ENCODE measurements around the gene AQP12B.
"Not testable (repeated sequence)": the region's sequence is repeated elsewhere in the genome, so short reads cannot be mapped to it uniquely, and the experiment has no call there.

The AQP12B gene

GRCh38 chr2:240664622-240665021 lies 18.1 kb downstream of the AQP12B start:
- Histone ChIP-seq H3K9ac (ENCODE audit: low read depth in 1 of 2, low read length in 2 of 2) (no peak overlapping the region), H3K4me3 (ENCODE audit: low read length in 2 of 2) (no peak overlapping the region), H3K9me3 (ENCODE audit: control insufficient read depth in 2 of 2, low read length in 2 of 2) (peaks cover 0 to 4% of the 10 kb centered on the region in 2 donors), H3K4me1 (ENCODE audit: control insufficient read depth in 2 of 2, insufficient read depth in 2 of 2, low read length in 2 of 2) (no peaks in the 10 kb centered on the region), H3K27me3 (ENCODE audit: control insufficient read depth in 2 of 2, insufficient read depth in 2 of 2, low read length in 2 of 2) (peaks cover 2 to 8% of the 10 kb centered on the region in 2 donors), H3K27ac (ENCODE audit: low read depth in 2 of 2, low read length in 2 of 2) (no peak overlapping the region), H3K36me3 (ENCODE audit: control insufficient read depth in 2 of 2, insufficient read depth in 2 of 2, low read length in 2 of 2) (no peaks in the 10 kb centered on the region)

GRCh38 chr2:240663546-240664190 lies 19.0 kb downstream of the AQP12B start:
- Histone ChIP-seq H3K4me3 (ENCODE audit: low read length in 2 of 2) (no peak overlapping the region), H3K27me3 (ENCODE audit: control insufficient read depth in 2 of 2, insufficient read depth in 2 of 2, low read length in 2 of 2) (peaks cover 6 to 8% of the 10 kb centered on the region in 2 donors), H3K36me3 (ENCODE audit: control insufficient read depth in 2 of 2, insufficient read depth in 2 of 2, low read length in 2 of 2) (no peaks in the 10 kb centered on the region), H3K27ac (ENCODE audit: low read depth in 2 of 2, low read length in 2 of 2) (no peak overlapping the region), H3K9me3 (ENCODE audit: control insufficient read depth in 2 of 2, low read length in 2 of 2) (peaks cover 0 to 4% of the 10 kb centered on the region in 2 donors), H3K4me1 (ENCODE audit: control insufficient read depth in 2 of 2, insufficient read depth in 2 of 2, low read length in 2 of 2) (no peaks in the 10 kb centered on the region), H3K9ac (ENCODE audit: low read depth in 1 of 2, low read length in 2 of 2) (no peak overlapping the region)

GRCh38 chr2:240662681-240663080 lies 20.0 kb downstream of the AQP12B start:
- no peak overlapping the region for H3K4me3 ChIP-seq (ENCODE audit: low read length in 2 of 2)
- peaks cover 0 to 4% of the 10 kb centered on the region in 2 donors for H3K9me3 ChIP-seq (ENCODE audit: control insufficient read depth in 2 of 2, low read length in 2 of 2)
- H3K36me3 ChIP-seq (ENCODE audit: control insufficient read depth in 2 of 2, insufficient read depth in 2 of 2, low read length in 2 of 2), result no peaks in the 10 kb centered on the region
- peaks cover 6 to 8% of the 10 kb centered on the region in 2 donors for H3K27me3 ChIP-seq (ENCODE audit: control insufficient read depth in 2 of 2, insufficient read depth in 2 of 2, low read length in 2 of 2)
- no peak overlapping the region for H3K9ac ChIP-seq (ENCODE audit: low read depth in 1 of 2, low read length in 2 of 2)
- H3K4me1 ChIP-seq (ENCODE audit: control insufficient read depth in 2 of 2, insufficient read depth in 2 of 2, low read length in 2 of 2), result no peaks in the 10 kb centered on the region
- no peak overlapping the region for H3K27ac ChIP-seq (ENCODE audit: low read depth in 2 of 2, low read length in 2 of 2)

- not testable (repeated sequence) for H3K36me3 ChIP-seq (ENCODE audit: control insufficient read depth in 2 of 2, insufficient read depth in 2 of 2, low read length in 2 of 2); H3K27ac ChIP-seq (ENCODE audit: low read depth in 2 of 2, low read length in 2 of 2); H3K9ac ChIP-seq (ENCODE audit: low read depth in 1 of 2, low read length in 2 of 2); H3K4me3 ChIP-seq (ENCODE audit: low read length in 2 of 2); H3K9me3 ChIP-seq (ENCODE audit: control insufficient read depth in 2 of 2, low read length in 2 of 2); H3K4me1 ChIP-seq (ENCODE audit: control insufficient read depth in 2 of 2, insufficient read depth in 2 of 2, low read length in 2 of 2)
- peaks cover 11 to 13% of the 10 kb centered on the region in 2 donors for H3K27me3 ChIP-seq (ENCODE audit: control insufficient read depth in 2 of 2, insufficient read depth in 2 of 2, low read length in 2 of 2)
Measured at GRCh38 chr2:240659883-240660282, 22.8 kb downstream of the AQP12B start.

- Histone ChIP-seq H3K27me3 (ENCODE audit: control insufficient read depth in 2 of 2, insufficient read depth in 2 of 2, low read length in 2 of 2) (peaks cover 9 to 14% of the 10 kb centered on the region in 2 donors), H3K9me3 (ENCODE audit: control insufficient read depth in 2 of 2, low read length in 2 of 2) (no peaks in the 10 kb centered on the region)
Measured at GRCh38 chr2:240655931-240656886, 26.5 kb downstream of the AQP12B start.

GRCh38 chr2:240651185-240651584 lies 31.5 kb downstream of the AQP12B start:
- Histone ChIP-seq H3K9me3 (ENCODE audit: control insufficient read depth in 2 of 2, low read length in 2 of 2) (no peaks in the 10 kb centered on the region), H3K4me1 (ENCODE audit: control insufficient read depth in 2 of 2, insufficient read depth in 2 of 2, low read length in 2 of 2) (no peaks in the 10 kb centered on the region), H3K27me3 (ENCODE audit: control insufficient read depth in 2 of 2, insufficient read depth in 2 of 2, low read length in 2 of 2) (peaks cover 10 to 18% of the 10 kb centered on the region in 2 donors), H3K9ac (ENCODE audit: low read depth in 1 of 2, low read length in 2 of 2) (no peak overlapping the region), H3K27ac (ENCODE audit: low read depth in 2 of 2, low read length in 2 of 2) (no peak overlapping the region), H3K4me3 (ENCODE audit: low read length in 2 of 2) (no peak overlapping the region), H3K36me3 (ENCODE audit: control insufficient read depth in 2 of 2, insufficient read depth in 2 of 2, low read length in 2 of 2) (no peaks in the 10 kb centered on the region)

More at GRCh38 chr2:240655931-240656886, 26.5 kb downstream of the AQP12B start:
- Histone ChIP-seq H3K36me3 (ENCODE audit: control insufficient read depth in 2 of 2, insufficient read depth in 2 of 2, low read length in 2 of 2) (no peaks in the 10 kb centered on the region), H3K9ac (ENCODE audit: low read depth in 1 of 2, low read length in 2 of 2) (no peak overlapping the region), H3K4me1 (ENCODE audit: control insufficient read depth in 2 of 2, insufficient read depth in 2 of 2, low read length in 2 of 2) (no peaks in the 10 kb centered on the region), H3K27ac (ENCODE audit: low read depth in 2 of 2, low read length in 2 of 2) (no peak overlapping the region), H3K4me3 (ENCODE audit: low read length in 2 of 2) (peak overlapping the region in 1 of 2 donors; percentile 20)

- peaks cover 10 to 17% of the 10 kb centered on the region in 2 donors for H3K27me3 ChIP-seq (ENCODE audit: control insufficient read depth in 2 of 2, insufficient read depth in 2 of 2, low read length in 2 of 2)
- no peak overlapping the region for H3K27ac ChIP-seq (ENCODE audit: low read depth in 2 of 2, low read length in 2 of 2)
- no peaks in the 10 kb centered on the region for H3K36me3 ChIP-seq (ENCODE audit: control insufficient read depth in 2 of 2, insufficient read depth in 2 of 2, low read length in 2 of 2)
- H3K9me3 ChIP-seq (ENCODE audit: control insufficient read depth in 2 of 2, low read length in 2 of 2), result no peaks in the 10 kb centered on the region
- no peak overlapping the region for H3K9ac ChIP-seq (ENCODE audit: low read depth in 1 of 2, low read length in 2 of 2)
- H3K4me3 ChIP-seq (ENCODE audit: low read length in 2 of 2), result no peak overlapping the region
- no peaks in the 10 kb centered on the region for H3K4me1 ChIP-seq (ENCODE audit: control insufficient read depth in 2 of 2, insufficient read depth in 2 of 2, low read length in 2 of 2)
Measured at GRCh38 chr2:240650254-240650965, 32.3 kb downstream of the AQP12B start.

GRCh38 chr2:240649331-240649730 lies 33.4 kb downstream of the AQP12B start:
- Histone ChIP-seq H3K9ac (ENCODE audit: low read depth in 1 of 2, low read length in 2 of 2) (no peak overlapping the region), H3K36me3 (ENCODE audit: control insufficient read depth in 2 of 2, insufficient read depth in 2 of 2, low read length in 2 of 2) (no peaks in the 10 kb centered on the region), H3K9me3 (ENCODE audit: control insufficient read depth in 2 of 2, low read length in 2 of 2) (no peaks in the 10 kb centered on the region), H3K27ac (ENCODE audit: low read depth in 2 of 2, low read length in 2 of 2) (no peak overlapping the region), H3K4me1 (ENCODE audit: control insufficient read depth in 2 of 2, insufficient read depth in 2 of 2, low read length in 2 of 2) (no peaks in the 10 kb centered on the region), H3K27me3 (ENCODE audit: control insufficient read depth in 2 of 2, insufficient read depth in 2 of 2, low read length in 2 of 2) (peaks cover 7 to 12% of the 10 kb centered on the region in 2 donors), H3K4me3 (ENCODE audit: low read length in 2 of 2) (no peak overlapping the region)

- H3K27ac ChIP-seq (ENCODE audit: low read depth in 2 of 2, low read length in 2 of 2), result no peak overlapping the region
- no peak overlapping the region for H3K9ac ChIP-seq (ENCODE audit: low read depth in 1 of 2, low read length in 2 of 2)
- peaks cover 7 to 12% of the 10 kb centered on the region in 2 donors for H3K27me3 ChIP-seq (ENCODE audit: control insufficient read depth in 2 of 2, insufficient read depth in 2 of 2, low read length in 2 of 2)
- no peaks in the 10 kb centered on the region for H3K9me3 ChIP-seq (ENCODE audit: control insufficient read depth in 2 of 2, low read length in 2 of 2)
- H3K4me1 ChIP-seq (ENCODE audit: control insufficient read depth in 2 of 2, insufficient read depth in 2 of 2, low read length in 2 of 2), result no peaks in the 10 kb centered on the region
- no peak overlapping the region for H3K4me3 ChIP-seq (ENCODE audit: low read length in 2 of 2)
- H3K36me3 ChIP-seq (ENCODE audit: control insufficient read depth in 2 of 2, insufficient read depth in 2 of 2, low read length in 2 of 2), result no peaks in the 10 kb centered on the region
Measured at GRCh38 chr2:240648650-240649275, 33.9 kb downstream of the AQP12B start.
